ENCODE results near the gene ADCK1. TPM values are rescaled to one million over a fixed set of nuclear protein-coding genes. Genes with fewer than 3 reads are reported as not detected.

Gene ADCK1
- total RNA-seq, 1 experiment from 2014 or later: 12.2 TPM

GRCh38 chr14:77970646-77971045, 170.7 kb downstream of the ADCK1 start:
- Mint-ChIP-seq H3K4me3 (no peak overlapping the region), H3K4me1 (peaks cover 2 to 3% of the 10 kb centered on the region in 2 experiments; a peak in 3 of 4 replicates), H3K27me3 (ENCODE audit: low read depth) (peaks cover 9% of the 10 kb centered on the region), H3K9me3 (no peaks in the 10 kb centered on the region), H3K36me3 (ENCODE audit: insufficient read depth in 1 of 3, low read depth in 3 of 3) (no peaks in the 10 kb centered on the region), H3K27ac (no peak overlapping the region)
- H3K27ac ChIP-seq (ENCODE audit: insufficient read length, low read depth, low read length): no peak overlapping the region
- H3K56ac ChIP-seq (ENCODE audit: insufficient read length, low read depth, low read length): no peak overlapping the region
- no peak overlapping the region for H3K9ac ChIP-seq (ENCODE audit: extremely low read depth, insufficient read length, low read length)
- no peak overlapping the region for H4K91ac ChIP-seq (ENCODE audit: insufficient read length, low read depth, low read length)
- H2BK5ac ChIP-seq (ENCODE audit: insufficient read length, low read length): no peak overlapping the region
- no peak overlapping the region for H2BK20ac ChIP-seq (ENCODE audit: low read depth, low read length, poor library complexity, severe bottlenecking)
- no peaks in the 10 kb centered on the region for H4K20me1 ChIP-seq (ENCODE audit: control insufficient read depth, insufficient read depth, insufficient read length)
- H3K4me2 ChIP-seq (ENCODE audit: insufficient read depth, insufficient read length, low read length): no peak overlapping the region
- no CpG with 5 or more reads among the region's 3 CpGs for WGBS (ENCODE audit: extremely low coverage, insufficient read length, low lambda C conversion rate)
- H2BK120ac ChIP-seq (ENCODE audit: low read depth, low read length, poor library complexity, severe bottlenecking): no peak overlapping the region
- H2AK5ac ChIP-seq (ENCODE audit: insufficient read length, low read length): no peak overlapping the region
- no peak for DNase-seq
- no peak for TF ChIP-seq CTCF (conservative IDR thresholded peaks at IDR 0.05)
- no peak overlapping the region for H3K14ac ChIP-seq (ENCODE audit: insufficient read depth, low read length)
- no peak overlapping the region for H2BK12ac ChIP-seq (ENCODE audit: insufficient read length, low read depth, low read length)
- no peak overlapping the region for H3K4ac ChIP-seq (ENCODE audit: low read depth, low read length)
- H3K23me2 ChIP-seq (ENCODE audit: insufficient read length, low read depth, low read length, poor library complexity, severe bottlenecking): peaks cover 6% of the 10 kb centered on the region
- no peak overlapping the region for H3K18ac ChIP-seq (ENCODE audit: insufficient read length, low read depth, low read length)
- H3K79me2 ChIP-seq (ENCODE audit: insufficient read depth, low read length): no peaks in the 10 kb centered on the region
- H3K79me1 ChIP-seq (ENCODE audit: insufficient read depth, low read depth, low read length, poor library complexity, severe bottlenecking): no peaks in the 10 kb centered on the region
- H2BK15ac ChIP-seq (ENCODE audit: low read depth, low read length): no peak overlapping the region
- no peaks in the 10 kb centered on the region for H3K9me3 ChIP-seq (ENCODE audit: control insufficient read depth, low read depth, low read length)
- no peak overlapping the region for H4K8ac ChIP-seq (replicated peaks; ENCODE audit: insufficient read length, low read depth, low read length)
- no peak overlapping the region for H2AFZ ChIP-seq (ENCODE audit: low read length)
- no peak overlapping the region for H4K5ac ChIP-seq (ENCODE audit: insufficient read length, low read depth, low read length)
- H3K4me1 ChIP-seq (ENCODE audit: insufficient read depth, low read length): no peaks in the 10 kb centered on the region
- H3K23ac ChIP-seq (ENCODE audit: insufficient read length, low read depth, low read length): no peak overlapping the region
- H3T11ph ChIP-seq (ENCODE audit: low read length): no peak overlapping the region
- no peaks in the 10 kb centered on the region for H3K27me3 ChIP-seq (ENCODE audit: insufficient read depth, low read length)
